Fibroblast of skin of scalp (primary cell): Measurements from ENCODE around the gene IFT20.
"Not testable (repeated sequence)": the region's sequence is repeated elsewhere in the genome, so short reads cannot be mapped to it uniquely, and the experiment has no call there.

ENCODE experiments used
- DNase-seq: peaks from one replicate; pipeline ENCODE4 v3.0.0-alpha.2; 2013

IFT20 gene

GRCh38 chr17:28363776-28364650 lies 28.7 kb upstream of the IFT20 start:
- no peak for DNase-seq

GRCh38 chr17:28363186-28363585 lies 27.9 kb upstream of the IFT20 start:
- no peak for DNase-seq

GRCh38 chr17:28357901-28358197 lies 22.6 kb upstream of the IFT20 start:
- DNase-seq = no peak

GRCh38 chr17:28357061-28357900 lies 22.0 kb upstream of the IFT20 start, which contains the start of gene POLDIP2:
Gene POLDIP2 (minus strand): TSS chr17:28357527. CDS start chr17:28357448, 79 bp downstream.
- peak; percentile 97 for DNase-seq

GRCh38 chr17:28350271-28350670 lies 15.0 kb upstream of the IFT20 start:
- DNase-seq = no peak

- DNase-seq = no peak
Observed at GRCh38 chr17:28348979-28349378, 13.7 kb upstream of the IFT20 start.

GRCh38 chr17:28347261-28347891 lies 12.1 kb upstream of the IFT20 start:
- peak; percentile 86 for DNase-seq

GRCh38 chr17:28346746-28347246 lies 11.5 kb upstream of the IFT20 start:
- no peak for DNase-seq

GRCh38 chr17:28346199-28346580 lies 10.9 kb upstream of the IFT20 start:
- DNase-seq = no peak

GRCh38 chr17:28345419-28346198 lies 10.3 kb upstream of the IFT20 start:
- DNase-seq = no peak

GRCh38 chr17:28344435-28344901 lies 9.2 kb upstream of the IFT20 start:
- DNase-seq = no peak

GRCh38 chr17:28344011-28344410 lies 8.7 kb upstream of the IFT20 start:
- no peak for DNase-seq

- no peak for DNase-seq
Observed at GRCh38 chr17:28343491-28343932, 8.2 kb upstream of the IFT20 start.

GRCh38 chr17:28342313-28342712 lies 7.0 kb upstream of the IFT20 start:
- DNase-seq = no peak

- no peak for DNase-seq
Observed at GRCh38 chr17:28341516-28341915, 6.2 kb upstream of the IFT20 start.

- DNase-seq = no peak
Observed at GRCh38 chr17:28340374-28340773, 5.1 kb upstream of the IFT20 start.

- no peak for DNase-seq
Observed at GRCh38 chr17:28339431-28339830, 4.2 kb upstream of the IFT20 start.

- DNase-seq = not testable (repeated sequence)
Observed at GRCh38 chr17:28338769-28339212, 3.5 kb upstream of the IFT20 start.

- DNase-seq = peak; percentile 70
Observed at GRCh38 chr17:28338056-28338768, 2.9 kb upstream of the IFT20 start.

GRCh38 chr17:28335959-28336871 lies 943 bp upstream of the IFT20 start:
- DNase-seq = peak; percentile 82
